HFF-Myc (cell line): ENCODE measurements around the gene NOTCH4.
"Not testable (repeated sequence)": the region's sequence is repeated elsewhere in the genome, so short reads cannot be mapped to it uniquely, and the experiment has no call there.

Experiments
- DNase-seq: peaks from one replicate; pipeline ENCODE4 v3.0.0-alpha.2; 2011; ENCODE audit warnings: low read depth; ENCODE audit errors: extremely low read depth
- H3K4me3 ChIP-seq: replicated peaks from 2 replicates; pipeline ENCODE4 v1.5.1; 2011; ENCODE audit warnings: low read depth, mild to moderate bottlenecking, control low read depth, low read length
- CTCF ChIP-seq: IDR thresholded peaks from 2 replicates; pipeline ENCODE4 v1.5.1; 2012; ENCODE audit warnings: mild to moderate bottlenecking, low read depth, low read length, control low read depth; ENCODE audit errors: missing control alignments

Gene NOTCH4

GRCh38 chr6:32194388-32194787, 29.5 kb downstream of the NOTCH4 start:
- TF ChIP-seq CTCF: no peak
- DNase-seq: no peak
- no peak overlapping the region for H3K4me3 ChIP-seq

- H3K4me3 ChIP-seq: peak overlapping the region; percentile 17
- DNase-seq: not testable (repeated sequence)
Observed at GRCh38 chr6:32193096-32193495, 30.8 kb downstream of the NOTCH4 start.

GRCh38 chr6:32192608-32193039, 31.2 kb downstream of the NOTCH4 start, which contains the start of gene GPSM3:
GPSM3 (minus strand) TSS chr6:32192643; CDS start chr6:32192513, 130 bp downstream.
- peak within 1 kb of the TSS; percentile 17 for H3K4me3 ChIP-seq
- no peak for TF ChIP-seq CTCF
- no peak for DNase-seq

- peak overlapping the region; percentile 17; the same call in 1 of the 2 replicates for H3K4me3 ChIP-seq
- no peak for DNase-seq
- TF ChIP-seq CTCF: no peak
Observed at GRCh38 chr6:32191696-32192607, 31.9 kb downstream of the NOTCH4 start.

- TF ChIP-seq CTCF: no peak
- H3K4me3 ChIP-seq: no peak overlapping the region
- DNase-seq: no peak
Observed at GRCh38 chr6:32190911-32191677, 32.8 kb downstream of the NOTCH4 start.

- no peak for DNase-seq
- H3K4me3 ChIP-seq: peak within 1 kb of the TSS; percentile 77
- TF ChIP-seq CTCF: no peak
Observed at GRCh38 chr6:32190054-32190851, 33.6 kb downstream of the NOTCH4 start, which contains the start of gene PBX2. PBX2 (minus strand) TSS chr6:32190202; CDS start chr6:32189915, 287 bp downstream.
